Suprapubic skin (tissue), 4 donors: ENCODE measurements around the gene CMPK2. TPM values are rescaled to one million over a fixed set of nuclear protein-coding genes. Genes with fewer than 3 reads are reported as not detected.

Source experiments
- DNase-seq, 2 donors: peaks; one replicate each; pipeline ENCODE4 v3.0.0-alpha.2; 2019; ENCODE audit warnings: low spot score in 2 of 2
- H3K27ac ChIP-seq: fragments of 200-600 bp; sonication (generic); one replicate; pipeline ENCODE4 v1.5.1; 2019
- H3K27me3 ChIP-seq: fragments of 200-600 bp; sonication (generic); one replicate; pipeline ENCODE4 v1.5.1; 2019
- H3K36me3 ChIP-seq: fragments of 200-600 bp; sonication (generic); one replicate; pipeline ENCODE4 v1.5.1; 2019
- H3K4me1 ChIP-seq: fragments of 200-600 bp; sonication (generic); one replicate; pipeline ENCODE4 v1.5.1; 2019
- H3K4me3 ChIP-seq: fragments of 200-600 bp; sonication (generic); one replicate; pipeline ENCODE4 v1.5.1; 2019; ENCODE audit warnings: mild to moderate bottlenecking
- H3K9me3 ChIP-seq: fragments of 200-600 bp; sonication (generic); one replicate; pipeline ENCODE4 v1.5.1; 2019
- EP300 ChIP-seq: sonication (generic); formaldehyde crosslinking; IDR thresholded peaks from one replicate; pipeline ENCODE4 v1.6.1; 2017; ENCODE audit warnings: antibody characterized with exemption
- POLR2A ChIP-seq, 2 donors: fragments of 450-650 bp; IDR thresholded peaks; one replicate each; pipeline ENCODE4 v1.6.1; 2017; ENCODE audit warnings: antibody characterized with exemption in 2 of 2, mild to moderate bottlenecking in 2 of 2, moderate library complexity in 2 of 2
- POLR2AphosphoS5 ChIP-seq, 3 donors: sonication (generic); formaldehyde crosslinking; IDR thresholded peaks; one replicate each; pipeline ENCODE4 v1.6.1; 2017; ENCODE audit warnings: antibody characterized with exemption in 3 of 3
- WGBS: methylation state at CpG from one replicate; pipeline ENCODE4 v1.1.5; 2018; 5-methylcytosine and 5-hydroxymethylcytosine counted together
- total RNA-seq, 4 donors: library from RNA; depleted of rRNA; stranded (reverse); fragments of >200 nt; gene quantifications; one replicate each; pipeline ENCODE4 v1.1.0, GENCODE V29; 2016
- TF ChIP-seq, protein P1 (sequence below), 2 donors: fragments of 200-600 bp in 1 of 2; fragments of 450-650 bp in 1 of 2; sonication (generic) in 1 of 2; IDR thresholded peaks; one replicate each; pipeline ENCODE4 v1.5.1; 2016 to 2019; ENCODE audit warnings: antibody characterized with exemption in 2 of 2, mild to moderate bottlenecking in 1 of 2, moderate library complexity in 1 of 2

CMPK2 gene
- total RNA-seq, 4 donors from 2014 or later, result 0.83 to 3.1 (median 1.3) TPM

DNA sequence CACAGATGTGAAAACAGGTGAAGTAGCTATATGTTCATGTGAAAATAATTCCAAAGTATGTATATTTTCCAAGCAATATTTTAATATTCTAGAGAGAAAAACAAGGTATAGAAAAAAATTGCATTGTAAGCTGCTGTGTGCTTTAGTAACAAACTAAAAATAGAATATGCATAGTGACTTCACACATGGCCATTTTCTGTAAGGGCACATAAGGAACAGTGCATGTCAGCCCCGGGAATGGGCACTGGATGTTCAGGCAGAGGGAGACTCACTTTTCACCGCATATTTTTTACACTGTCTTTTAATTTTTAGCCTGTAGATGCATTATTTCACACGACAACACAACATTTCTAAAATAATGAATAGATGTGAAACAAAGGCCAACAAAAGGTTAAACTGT, 46.0 kb downstream of the CMPK2 start:
- H3K27me3 ChIP-seq, result no peaks in the 10 kb centered on the region
- WGBS, result 90% methylated on average over 3 of the region's 3 CpGs
- H3K4me3 ChIP-seq, result no peak overlapping the region

GRCh38 chr2:6818012-6818411, 47.7 kb downstream of the CMPK2 start:
- DNase-seq, result no peak
- peaks cover 2% of the 10 kb centered on the region for H3K27me3 ChIP-seq
- WGBS, result 90% methylated on average over 5 of the region's 5 CpGs
- no peaks in the 10 kb centered on the region for H3K9me3 ChIP-seq
- no peak overlapping the region for H3K27ac ChIP-seq
- TF ChIP-seq POLR2A (IDR thresholded peaks at IDR 0.05) (no peak), EP300 (no peak), POLR2AphosphoS5 (IDR thresholded peaks at IDR 0.05) (no peak)
- TF ChIP-seq, protein P1, sequence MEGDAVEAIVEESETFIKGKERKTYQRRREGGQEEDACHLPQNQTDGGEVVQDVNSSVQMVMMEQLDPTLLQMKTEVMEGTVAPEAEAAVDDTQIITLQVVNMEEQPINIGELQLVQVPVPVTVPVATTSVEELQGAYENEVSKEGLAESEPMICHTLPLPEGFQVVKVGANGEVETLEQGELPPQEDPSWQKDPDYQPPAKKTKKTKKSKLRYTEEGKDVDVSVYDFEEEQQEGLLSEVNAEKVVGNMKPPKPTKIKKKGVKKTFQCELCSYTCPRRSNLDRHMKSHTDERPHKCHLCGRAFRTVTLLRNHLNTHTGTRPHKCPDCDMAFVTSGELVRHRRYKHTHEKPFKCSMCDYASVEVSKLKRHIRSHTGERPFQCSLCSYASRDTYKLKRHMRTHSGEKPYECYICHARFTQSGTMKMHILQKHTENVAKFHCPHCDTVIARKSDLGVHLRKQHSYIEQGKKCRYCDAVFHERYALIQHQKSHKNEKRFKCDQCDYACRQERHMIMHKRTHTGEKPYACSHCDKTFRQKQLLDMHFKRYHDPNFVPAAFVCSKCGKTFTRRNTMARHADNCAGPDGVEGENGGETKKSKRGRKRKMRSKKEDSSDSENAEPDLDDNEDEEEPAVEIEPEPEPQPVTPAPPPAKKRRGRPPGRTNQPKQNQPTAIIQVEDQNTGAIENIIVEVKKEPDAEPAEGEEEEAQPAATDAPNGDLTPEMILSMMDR (IDR thresholded peaks at IDR 0.05), result no peak
- no peak overlapping the region for H3K4me3 ChIP-seq
- no peaks in the 10 kb centered on the region for H3K36me3 ChIP-seq
- H3K4me1 ChIP-seq, result no peaks in the 10 kb centered on the region

More for the DNA sequence above, 46.0 kb downstream of the CMPK2 start:
- DNase-seq, result no peak
- TF ChIP-seq POLR2A (IDR thresholded peaks at IDR 0.05) (no peak), EP300 (no peak), POLR2AphosphoS5 (IDR thresholded peaks at IDR 0.05) (no peak)
- TF ChIP-seq, protein P1 (IDR thresholded peaks at IDR 0.05), result no peak
- Histone ChIP-seq H3K27ac (no peak overlapping the region), H3K4me1 (no peaks in the 10 kb centered on the region), H3K9me3 (no peaks in the 10 kb centered on the region), H3K36me3 (no peaks in the 10 kb centered on the region)

DNA sequence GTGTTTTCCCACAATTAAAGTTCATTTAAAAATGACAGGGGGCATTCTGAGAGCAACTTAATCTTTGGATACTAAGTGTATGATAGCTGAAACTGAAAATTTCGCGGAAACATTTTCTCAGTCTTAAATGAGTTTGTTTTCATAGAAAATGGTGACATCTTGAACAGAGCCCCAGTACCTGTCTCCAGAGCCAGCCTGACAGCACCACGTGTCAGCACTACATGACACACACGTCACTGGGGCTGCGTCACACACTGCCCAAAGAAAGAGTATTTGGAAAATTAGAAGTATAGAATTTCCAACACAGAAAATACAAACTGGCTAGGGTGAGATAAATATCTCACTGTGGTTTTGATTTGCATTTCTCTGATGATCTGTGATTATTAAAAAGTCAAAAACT, 50.8 kb downstream of the CMPK2 start:
- Histone ChIP-seq H3K9me3 (no peaks in the 10 kb centered on the region), H3K36me3 (no peaks in the 10 kb centered on the region), H3K4me3 (no peak overlapping the region), H3K27me3 (peaks cover 12% of the 10 kb centered on the region), H3K27ac (no peak overlapping the region), H3K4me1 (no peaks in the 10 kb centered on the region)
- TF ChIP-seq POLR2A (IDR thresholded peaks at IDR 0.05), result no peak
- TF ChIP-seq, protein P1 (IDR thresholded peaks at IDR 0.05), result no peak
- TF ChIP-seq EP300, result no peak
- TF ChIP-seq POLR2AphosphoS5 (IDR thresholded peaks at IDR 0.05), result no peak
- no peak for DNase-seq
- WGBS, result 89% methylated on average over 5 of the region's 5 CpGs

- no peak for DNase-seq
These were observed 51.4 kb downstream of the CMPK2 start for GRCh38 chr2:6814312-6814711.

GRCh38 chr2:6813573-6813972, 52.1 kb downstream of the CMPK2 start:
- no peaks in the 10 kb centered on the region for H3K4me1 ChIP-seq
- no peak overlapping the region for H3K4me3 ChIP-seq
- H3K27me3 ChIP-seq, result peaks cover 12% of the 10 kb centered on the region
- no peaks in the 10 kb centered on the region for H3K9me3 ChIP-seq
- no peak for DNase-seq
- H3K36me3 ChIP-seq, result no peaks in the 10 kb centered on the region
- 91% methylated on average over 2 of the region's 2 CpGs for WGBS
- no peak overlapping the region for H3K27ac ChIP-seq
- TF ChIP-seq, protein P1 (IDR thresholded peaks at IDR 0.05), result no peak
- TF ChIP-seq POLR2AphosphoS5 (IDR thresholded peaks at IDR 0.05) (no peak), EP300 (no peak), POLR2A (IDR thresholded peaks at IDR 0.05) (no peak)

More at GRCh38 chr2:6814312-6814711, 51.4 kb downstream of the CMPK2 start:
- Histone ChIP-seq H3K27ac (no peak overlapping the region), H3K9me3 (no peaks in the 10 kb centered on the region), H3K36me3 (no peaks in the 10 kb centered on the region), H3K4me3 (no peak overlapping the region), H3K27me3 (peaks cover 12% of the 10 kb centered on the region), H3K4me1 (no peaks in the 10 kb centered on the region)
- TF ChIP-seq, protein P1 (IDR thresholded peaks at IDR 0.05), result no peak
- TF ChIP-seq POLR2AphosphoS5 (IDR thresholded peaks at IDR 0.05) (no peak), EP300 (no peak), POLR2A (IDR thresholded peaks at IDR 0.05) (no peak)
- 88% methylated on average over 10 of the region's 10 CpGs for WGBS
